OCI-LY1 (cell line): Measurements from ENCODE around the gene ASPRV1.

Experiments used
- H2AFZ ChIP-seq: fragments of 200-600 bp; sonication (generic), shearing (Covaris generic); 2 replicates; pipeline ENCODE4 v1.6.0; 2014; ENCODE audit warnings: antibody characterized with exemption, mild to moderate bottlenecking, low read length
- H3F3A ChIP-seq: fragments of 200-600 bp; sonication (generic), shearing (Covaris generic); 2 replicates; pipeline ENCODE4 v1.6.0; 2014; ENCODE audit warnings: mild to moderate bottlenecking, antibody characterized with exemption, low read length, moderate library complexity; ENCODE audit not compliant: insufficient read depth
- H3K27ac ChIP-seq: fragments of 200-600 bp; sonication (generic); 2 replicates; pipeline ENCODE4 v1.5.1; 2014; ENCODE audit warnings: low read length, mixed run types, mild to moderate bottlenecking, low read depth; ENCODE audit not compliant: poor library complexity, severe bottlenecking
- H3K27me3 ChIP-seq: fragments of 200-600 bp; sonication (generic); 2 replicates; pipeline ENCODE4 v1.6.0; 2014; ENCODE audit warnings: antibody characterized with exemption, mild to moderate bottlenecking, low read length, moderate library complexity; ENCODE audit not compliant: insufficient read depth
- H3K36me3 ChIP-seq: fragments of 200-600 bp; sonication (generic); 2 replicates; pipeline ENCODE4 v1.6.1; 2014; ENCODE audit warnings: mild to moderate bottlenecking, antibody characterized with exemption, low read length, moderate library complexity, mixed read lengths; ENCODE audit not compliant: insufficient read depth
- H3K4me1 ChIP-seq: fragments of 200-600 bp; sonication (generic); 2 replicates; pipeline ENCODE4 v1.5.1; 2014; ENCODE audit warnings: mild to moderate bottlenecking, low read length, moderate library complexity; ENCODE audit not compliant: insufficient read depth, severe bottlenecking
- H3K4me2 ChIP-seq: fragments of 200-600 bp; sonication (generic), shearing (Covaris generic); 2 replicates; pipeline ENCODE4 v1.6.1; 2014; ENCODE audit warnings: low read length
- H3K4me3 ChIP-seq: fragments of 200-600 bp; sonication (generic); 2 replicates; pipeline ENCODE4 v1.5.1; 2014; ENCODE audit warnings: low read length, low read depth, mild to moderate bottlenecking, mixed read lengths; ENCODE audit not compliant: poor library complexity, severe bottlenecking
- H3K79me2 ChIP-seq: fragments of 200-600 bp; shearing (Covaris generic); 2 replicates; pipeline ENCODE4 v1.6.1; 2016; ENCODE audit warnings: mixed run types, low read length, mixed read lengths; ENCODE audit not compliant: insufficient read depth
- H3K9ac ChIP-seq: fragments of 200-600 bp; sonication (generic), shearing (Covaris generic); 2 replicates; pipeline ENCODE4 v1.6.1; 2014; ENCODE audit warnings: mild to moderate bottlenecking, low read length, mixed read lengths
- H3K9me2 ChIP-seq: fragments of 200-600 bp; sonication (generic), shearing (Covaris generic); 2 replicates; pipeline ENCODE4 v1.6.1; 2014; ENCODE audit warnings: low read depth, mild to moderate bottlenecking, low read length, mixed read lengths
- H3K9me3 ChIP-seq: fragments of 200-600 bp; shearing (Covaris generic); 2 replicates; pipeline ENCODE4 v1.6.1; 2014; ENCODE audit warnings: low read length, mixed read lengths
- H4K20me1 ChIP-seq: fragments of 200-600 bp; sonication (generic), shearing (Covaris generic); 2 replicates; pipeline ENCODE4 v1.6.0; 2016; ENCODE audit warnings: mild to moderate bottlenecking, low read length; ENCODE audit not compliant: insufficient read depth
- EZH2 ChIP-seq: fragments of 200-600 bp; sonication (generic), shearing (Covaris generic); IDR thresholded peaks from 2 replicates; pipeline ENCODE4 v1.8.0; 2017; ENCODE audit warnings: borderline replicate concordance, mixed run types, mild to moderate bottlenecking, antibody characterized with exemption, low read length, moderate library complexity, mixed read lengths
- TF ChIP-seq, protein P1 (sequence below): fragments of 200-600 bp; sonication (generic), shearing (Covaris generic); IDR thresholded peaks from 2 replicates; pipeline ENCODE4 v1.5.1; 2017; ENCODE audit warnings: mild to moderate bottlenecking, antibody characterized with exemption, low read length, moderate library complexity, mixed read lengths

The ASPRV1 gene

GRCh38 chr2:70008290-70008689, 46.9 kb upstream of the ASPRV1 start:
- H3K27me3 ChIP-seq = no peaks in the 10 kb centered on the region
- no peaks in the 10 kb centered on the region for H3F3A ChIP-seq
- no peaks in the 10 kb centered on the region for H3K79me2 ChIP-seq
- H3K27ac ChIP-seq = no peak overlapping the region
- H3K9me3 ChIP-seq = no peaks in the 10 kb centered on the region
- H3K4me3 ChIP-seq = no peak overlapping the region
- H3K4me1 ChIP-seq = peaks cover 7% of the 10 kb centered on the region
- TF ChIP-seq EZH2 = no peak
- TF ChIP-seq, protein P1, sequence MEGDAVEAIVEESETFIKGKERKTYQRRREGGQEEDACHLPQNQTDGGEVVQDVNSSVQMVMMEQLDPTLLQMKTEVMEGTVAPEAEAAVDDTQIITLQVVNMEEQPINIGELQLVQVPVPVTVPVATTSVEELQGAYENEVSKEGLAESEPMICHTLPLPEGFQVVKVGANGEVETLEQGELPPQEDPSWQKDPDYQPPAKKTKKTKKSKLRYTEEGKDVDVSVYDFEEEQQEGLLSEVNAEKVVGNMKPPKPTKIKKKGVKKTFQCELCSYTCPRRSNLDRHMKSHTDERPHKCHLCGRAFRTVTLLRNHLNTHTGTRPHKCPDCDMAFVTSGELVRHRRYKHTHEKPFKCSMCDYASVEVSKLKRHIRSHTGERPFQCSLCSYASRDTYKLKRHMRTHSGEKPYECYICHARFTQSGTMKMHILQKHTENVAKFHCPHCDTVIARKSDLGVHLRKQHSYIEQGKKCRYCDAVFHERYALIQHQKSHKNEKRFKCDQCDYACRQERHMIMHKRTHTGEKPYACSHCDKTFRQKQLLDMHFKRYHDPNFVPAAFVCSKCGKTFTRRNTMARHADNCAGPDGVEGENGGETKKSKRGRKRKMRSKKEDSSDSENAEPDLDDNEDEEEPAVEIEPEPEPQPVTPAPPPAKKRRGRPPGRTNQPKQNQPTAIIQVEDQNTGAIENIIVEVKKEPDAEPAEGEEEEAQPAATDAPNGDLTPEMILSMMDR = no peak
- no peaks in the 10 kb centered on the region for H3K9me2 ChIP-seq
- no peaks in the 10 kb centered on the region for H3K36me3 ChIP-seq
- no peak overlapping the region for H3K9ac ChIP-seq
- no peaks in the 10 kb centered on the region for H4K20me1 ChIP-seq
- H2AFZ ChIP-seq = no peak overlapping the region
- no peak overlapping the region for H3K4me2 ChIP-seq

GRCh38 chr2:70007151-70007550, 45.7 kb upstream of the ASPRV1 start:
- Histone ChIP-seq H3K27me3 (no peaks in the 10 kb centered on the region), H3K79me2 (no peaks in the 10 kb centered on the region), H3F3A (no peaks in the 10 kb centered on the region), H2AFZ (no peak overlapping the region), H4K20me1 (no peaks in the 10 kb centered on the region), H3K9me2 (no peaks in the 10 kb centered on the region), H3K36me3 (no peaks in the 10 kb centered on the region), H3K9ac (no peak overlapping the region), H3K9me3 (no peaks in the 10 kb centered on the region), H3K4me2 (no peak overlapping the region), H3K4me3 (no peak overlapping the region), H3K4me1 (peaks cover 13% of the 10 kb centered on the region), H3K27ac (no peak overlapping the region)
- TF ChIP-seq EZH2 = no peak
- TF ChIP-seq, protein P1 = no peak

DNA sequence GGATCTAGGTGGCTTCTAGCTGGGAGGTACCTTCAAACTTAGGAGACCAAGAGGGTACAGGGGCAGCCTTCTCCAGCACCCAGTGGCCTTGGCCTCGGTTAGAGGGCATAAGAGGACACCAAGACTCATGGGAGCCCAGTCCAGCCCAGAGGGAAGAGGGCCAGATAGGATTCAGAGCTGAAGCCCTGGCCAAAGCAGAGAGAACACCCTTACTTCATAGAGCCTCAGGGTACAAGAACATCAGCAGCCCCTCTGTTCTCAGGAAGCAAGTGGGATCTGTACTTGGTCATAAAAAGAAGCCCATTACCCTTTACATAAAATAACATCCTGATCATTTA, 45.0 kb upstream of the ASPRV1 start:
- TF ChIP-seq EZH2 = no peak
- TF ChIP-seq, protein P1 = no peak
- Histone ChIP-seq H3K79me2 (no peaks in the 10 kb centered on the region), H3K4me2 (no peak overlapping the region), H3K4me3 (no peak overlapping the region), H3K9ac (no peak overlapping the region), H3F3A (no peaks in the 10 kb centered on the region), H3K4me1 (peaks cover 13% of the 10 kb centered on the region), H3K9me2 (no peaks in the 10 kb centered on the region), H3K9me3 (no peaks in the 10 kb centered on the region), H3K27me3 (no peaks in the 10 kb centered on the region), H4K20me1 (no peaks in the 10 kb centered on the region), H3K36me3 (no peaks in the 10 kb centered on the region), H3K27ac (no peak overlapping the region), H2AFZ (no peak overlapping the region)
